Cardiac muscle cell (in vitro differentiated cells and primary cell): ENCODE data around the gene GLMP. TPM values are rescaled to one million over a fixed set of nuclear protein-coding genes. Genes with fewer than 3 reads are reported as not detected.
A peak's percentile ranks its signal among the peaks of the same experiment; 100 is the strongest.

Source experiments
- DNase-seq, 2 donors: peaks; one replicate each; pipeline versions ENCODE4 v3.0.0 to v3.0.0-alpha.2; 2010 to 2017; ENCODE audit warnings: low read depth in 1 of 2, low spot score in 1 of 2
- H3K27ac ChIP-seq: fragments of 200-600 bp; sonication (generic); 2 replicates; pipeline ENCODE4 v1.5.1; 2016
- H3K27me3 ChIP-seq: fragments of 200-600 bp; sonication (generic); 2 replicates; pipeline ENCODE4 v1.6.0; 2016; ENCODE audit warnings: control low read depth
- H3K36me3 ChIP-seq: fragments of 200-600 bp; sonication (generic); 2 replicates; pipeline ENCODE4 v1.5.1; 2016; ENCODE audit warnings: control low read depth
- H3K4me1 ChIP-seq: fragments of 200-600 bp; sonication (generic); 2 replicates; pipeline ENCODE4 v1.8.1; 2017; ENCODE audit warnings: low read depth, mild to moderate bottlenecking, mixed run types
- H3K4me3 ChIP-seq: fragments of 200-600 bp; sonication (generic); 2 replicates; pipeline ENCODE4 v1.5.1; 2016; ENCODE audit warnings: mild to moderate bottlenecking
- H3K9me3 ChIP-seq: fragments of 200-600 bp; sonication (generic); 2 replicates; pipeline ENCODE4 v1.5.1; 2017; ENCODE audit warnings: low read depth, mild to moderate bottlenecking, control low read depth
- CTCF ChIP-seq: IDR thresholded peaks from 2 replicates; pipeline ENCODE4 v1.5.1; 2012; ENCODE audit warnings: low read depth, mild to moderate bottlenecking, low read length
- polyA plus RNA-seq: library from polyadenylated mRNA; unstranded; fragments of >200 nt; fragmentation: Nextera tagmentation; extraction: Ambion mirVana; gene quantifications from 2 replicates; pipeline ENCODE4 v1.2.1, GENCODE V29; 2016
- total RNA-seq: library from RNA; depleted of rRNA; stranded (reverse); fragments of >200 nt; gene quantifications from 2 replicates; pipeline ENCODE4 v1.2.3, GENCODE V29; 2016

Gene GLMP
- total and polyA plus RNA-seq, 2 experiments from 2014 or later = 49.0 to 54.9 TPM

DNA sequence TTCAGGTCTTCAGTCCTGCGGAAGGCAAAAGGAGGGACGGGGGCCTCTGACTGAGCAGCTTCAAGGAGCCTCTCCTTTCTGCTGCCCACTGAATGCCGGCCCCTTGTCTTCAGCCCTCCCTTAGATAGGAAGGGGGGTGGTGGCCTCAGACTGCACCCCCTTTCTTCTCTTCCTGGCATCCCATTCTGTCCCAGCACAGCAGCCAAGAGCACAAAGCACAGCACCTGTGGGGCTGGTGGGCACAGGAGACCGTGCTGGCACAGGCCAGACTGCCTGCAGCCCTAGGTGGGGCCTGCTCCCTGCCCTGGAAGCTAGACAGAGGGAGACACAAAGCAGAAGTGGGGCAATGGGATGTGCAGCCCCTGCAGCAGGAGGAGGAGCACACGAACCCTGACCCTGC, 45.9 kb downstream of the GLMP start:
- no peak overlapping the region for H3K27ac ChIP-seq

DNA sequence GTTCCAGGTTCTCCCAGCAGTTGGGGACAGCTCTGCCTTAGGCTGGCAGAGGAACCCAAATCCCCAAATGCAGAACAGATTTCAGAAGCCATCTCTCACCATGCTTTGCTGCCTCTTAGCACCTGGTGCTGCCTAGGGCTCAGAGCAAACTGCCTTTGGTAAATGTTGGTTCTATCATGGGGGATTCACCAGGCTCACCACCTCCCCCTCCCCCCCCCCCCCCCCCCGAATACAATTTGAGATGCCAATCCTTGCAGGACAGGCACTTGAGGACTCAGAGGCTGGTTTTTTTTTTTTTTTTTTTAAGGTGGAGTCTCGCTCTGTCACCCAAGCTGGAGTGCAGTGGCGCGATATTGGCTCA, 47.2 kb downstream of the GLMP start:
- H3K4me1 ChIP-seq = peaks cover 14% of the 10 kb centered on the region
- peaks cover 23% of the 10 kb centered on the region for H3K36me3 ChIP-seq
- TF ChIP-seq CTCF = no peak
- H3K27ac ChIP-seq = peak overlapping the region; percentile 74
- no peak overlapping the region for H3K4me3 ChIP-seq
- no peak for DNase-seq
- no peaks in the 10 kb centered on the region for H3K9me3 ChIP-seq
- H3K27me3 ChIP-seq = no peaks in the 10 kb centered on the region

More for the DNA sequence above, 45.9 kb downstream of the GLMP start:
- no peaks in the 10 kb centered on the region for H3K9me3 ChIP-seq
- no peak for DNase-seq
- H3K4me1 ChIP-seq = peaks cover 14% of the 10 kb centered on the region
- TF ChIP-seq CTCF = no peak
- no peaks in the 10 kb centered on the region for H3K27me3 ChIP-seq
- peaks cover 28% of the 10 kb centered on the region for H3K36me3 ChIP-seq
- no peak overlapping the region for H3K4me3 ChIP-seq

GRCh38 chr1:156247460-156248322, 47.8 kb downstream of the GLMP start, which contains the start of gene PAQR6:
TSS of gene PAQR6 (minus strand) at chr1:156248056. CDS start at chr1:156246731, 1,325 bp downstream.
- Histone ChIP-seq H3K36me3 (peaks cover 17% of the 10 kb centered on the region), H3K27ac (peak within 1 kb of the TSS; percentile 74), H3K9me3 (no peaks in the 10 kb centered on the region), H3K4me1 (peaks cover 14% of the 10 kb centered on the region), H3K4me3 (no peak within 1 kb of the TSS), H3K27me3 (no peaks in the 10 kb centered on the region)
- DNase-seq = no peak
- no peak for TF ChIP-seq CTCF

- Histone ChIP-seq H3K9me3 (no peaks in the 10 kb centered on the region), H3K36me3 (peaks cover 10% of the 10 kb centered on the region), H3K4me3 (no peak overlapping the region), H3K27ac (no peak overlapping the region), H3K4me1 (peaks cover 10% of the 10 kb centered on the region), H3K27me3 (no peaks in the 10 kb centered on the region)
- no peak for TF ChIP-seq CTCF
- DNase-seq = no peak
These were observed 48.6 kb downstream of the GLMP start for GRCh38 chr1:156246781-156247459.

DNA sequence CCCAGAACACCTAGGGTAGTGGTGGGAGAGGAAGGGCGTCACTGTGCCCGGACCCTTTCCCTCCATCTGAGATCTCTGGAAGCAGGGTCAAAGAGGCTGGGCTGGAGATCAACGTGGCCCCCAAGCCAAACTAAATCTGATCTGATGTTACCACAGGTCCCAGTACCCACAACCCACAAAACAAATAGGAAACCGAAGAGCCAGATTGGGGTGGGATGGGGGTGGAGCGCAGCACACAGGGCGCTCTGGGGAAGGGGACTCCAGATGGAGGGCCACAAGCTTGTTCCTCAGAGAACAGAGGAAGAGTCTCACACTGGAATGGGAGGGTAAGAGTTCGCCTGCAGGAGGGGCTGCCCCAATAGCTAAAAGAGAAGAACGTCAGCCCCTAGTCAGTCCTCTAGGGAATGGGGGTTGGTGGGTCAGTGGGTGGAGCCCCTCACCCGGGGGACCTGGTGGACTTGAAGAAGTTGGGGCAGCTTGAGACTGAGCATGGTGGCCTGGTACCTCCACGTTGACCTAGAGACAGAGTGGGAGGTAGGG, 49.2 kb downstream of the GLMP start:
- DNase-seq = no peak
- TF ChIP-seq CTCF = no peak
- Histone ChIP-seq H3K27ac (no peak overlapping the region), H3K4me3 (no peak overlapping the region), H3K9me3 (no peaks in the 10 kb centered on the region), H3K27me3 (no peaks in the 10 kb centered on the region), H3K36me3 (peaks cover 9% of the 10 kb centered on the region), H3K4me1 (peaks cover 5% of the 10 kb centered on the region)
